ENCODE measurements around the gene TTYH3. TPM values are rescaled to one million over a fixed set of nuclear protein-coding genes. Genes with fewer than 3 reads are reported as not detected.

The TTYH3 gene
- total and polyA plus RNA-seq, 2 of the 13 experiments (the other 11 are each of a cell fraction or from before 2014, with no cell fraction given) = 26.3 to 50.0 TPM

GRCh38 chr7:2641406-2642393 is 9.9 kb downstream of the TTYH3 start:
- DNase-seq (ENCODE audit: low spot score) (peak; percentile 71), ATAC-seq (peak; percentile 64), FAIRE-seq (peak; percentile 50)
- Histone ChIP-seq H3K36me3 (replicated peaks in 1 of 2; ENCODE audit: control insufficient read depth in 1 of 2, insufficient read depth in 2 of 2, low read length in 2 of 2) (peaks cover 10 to 22% of the 10 kb centered on the region in 2 experiments; a peak in 3 of 5 replicates), H4K20me1 (ENCODE audit: insufficient read depth, low read length) (peaks cover 31% of the 10 kb centered on the region; the same call in 1 of the 2 replicates), H2AFZ (ENCODE audit: low read length) (no peak overlapping the region), H3K9ac (ENCODE audit: insufficient read depth, low read depth, low read length) (no peak overlapping the region), H3K9me3 (ENCODE audit: low read length) (no peaks in the 10 kb centered on the region), H3K27me3 (ENCODE audit: control insufficient read depth in 1 of 2, insufficient read depth in 2 of 2, low read length in 2 of 2) (no peaks in the 10 kb centered on the region), H3K79me2 (ENCODE audit: insufficient read depth, low read length) (peaks cover 56% of the 10 kb centered on the region), H3K4me3 (replicated peaks in 1 of 3; ENCODE audit: insufficient read depth in 1 of 3, low read depth in 2 of 3, low read length in 3 of 3) (peak overlapping the region in 1 of 3 experiments; percentile 28; a peak in 1 of 6 replicates), H3K4me1 (ENCODE audit: insufficient read depth, low read length) (peaks cover 67% of the 10 kb centered on the region), H3K4me2 (ENCODE audit: low read depth, low read length) (no peak overlapping the region; the same call in 1 of the 2 replicates), H3K27ac (ENCODE audit: extremely low read length, insufficient read depth, low read length) (peak overlapping the region; percentile 59)
- in situ Hi-C loops (cut with HindIII; ENCODE audit: extremely low pct_ligation_motif_present, low pct_unique_long_range_greater_than_20kb) = loop anchor here (10.0 kb wide), 1 partner anchor 77 kb away; no protein-coding TSS in a partner anchor
- WGBS (ENCODE audit: low lambda C conversion rate) = 79% methylated on average over 15 of the region's 39 CpGs
- intact Hi-C loops (cut with micrococcal nuclease; ENCODE audit: unreplicated experiment) = no loop called here
- BruUV-seq (replicated peaks) = no TSS peak
- ChIA-PET POLR2A (interaction anchor here (1.6 kb wide), 1 partner anchor 10 kb away, joined by 4 read pairs; the partner anchor contains the start of gene TTYH3), CTCF (ENCODE audit: low intra/inter-chr PET ratio, low total read pairs) (no interaction called here)
- TF ChIP-seq, protein P1, sequence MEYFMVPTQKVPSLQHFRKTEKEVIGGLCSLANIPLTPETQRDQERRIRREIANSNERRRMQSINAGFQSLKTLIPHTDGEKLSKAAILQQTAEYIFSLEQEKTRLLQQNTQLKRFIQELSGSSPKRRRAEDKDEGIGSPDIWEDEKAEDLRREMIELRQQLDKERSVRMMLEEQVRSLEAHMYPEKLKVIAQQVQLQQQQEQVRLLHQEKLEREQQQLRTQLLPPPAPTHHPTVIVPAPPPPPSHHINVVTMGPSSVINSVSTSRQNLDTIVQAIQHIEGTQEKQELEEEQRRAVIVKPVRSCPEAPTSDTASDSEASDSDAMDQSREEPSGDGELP (IDR thresholded peaks at IDR 0.05; ENCODE audit: borderline replicate concordance, low read depth) = peak; percentile 84; the same call in 1 of the 2 replicates
- TF ChIP-seq POGZ (CRISPR knock-in tag; IDR thresholded peaks at IDR 0.05) (no peak), MYPOP (CRISPR knock-in tag; IDR thresholded peaks at IDR 0.05) (no peak), ZNF674 (CRISPR knock-in tag; IDR thresholded peaks at IDR 0.05; ENCODE audit: low read depth) (no peak), KDM2A (CRISPR knock-in tag; IDR thresholded peaks at IDR 0.05; ENCODE audit: borderline replicate concordance, low read depth) (peak; percentile 65), ZNF567 (CRISPR knock-in tag; IDR thresholded peaks at IDR 0.05; ENCODE audit: borderline replicate concordance) (no peak), FOXM1 (CRISPR knock-in tag; IDR thresholded peaks at IDR 0.05) (no peak), SP140L (CRISPR knock-in tag; IDR thresholded peaks at IDR 0.05; ENCODE audit: borderline replicate concordance) (no peak), CBX2 (IDR thresholded peaks at IDR 0.05; ENCODE audit: low read depth, low read length) (no peak), CBX2 (CRISPR knock-in tag; IDR thresholded peaks at IDR 0.05; ENCODE audit: low read depth) (no peak), ZSCAN22 (CRISPR knock-in tag; IDR thresholded peaks at IDR 0.05) (no peak), ZZZ3 (CRISPR knock-in tag; IDR thresholded peaks at IDR 0.05; ENCODE audit: borderline replicate concordance) (no peak)
- TF ChIP-seq, protein P2, sequence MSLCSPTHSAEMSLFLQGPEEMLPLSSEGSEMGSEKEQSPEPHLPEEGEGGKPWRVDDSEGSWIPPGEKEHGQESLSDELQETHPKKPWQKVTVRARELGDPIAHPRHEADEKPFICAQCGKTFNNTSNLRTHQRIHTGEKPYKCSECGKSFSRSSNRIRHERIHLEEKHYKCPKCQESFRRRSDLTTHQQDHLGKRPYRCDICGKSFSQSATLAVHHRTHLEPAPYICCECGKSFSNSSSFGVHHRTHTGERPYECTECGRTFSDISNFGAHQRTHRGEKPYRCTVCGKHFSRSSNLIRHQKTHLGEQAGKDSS (CRISPR knock-in tag; IDR thresholded peaks at IDR 0.05; ENCODE audit: borderline replicate concordance, low read depth) = no peak
- TF ChIP-seq, protein P3, sequence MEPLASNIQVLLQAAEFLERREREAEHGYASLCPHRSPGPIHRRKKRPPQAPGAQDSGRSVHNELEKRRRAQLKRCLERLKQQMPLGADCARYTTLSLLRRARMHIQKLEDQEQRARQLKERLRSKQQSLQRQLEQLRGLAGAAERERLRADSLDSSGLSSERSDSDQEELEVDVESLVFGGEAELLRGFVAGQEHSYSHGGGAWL (CRISPR knock-in tag; IDR thresholded peaks at IDR 0.05) = peak; percentile 23; the same call in 1 of the 2 replicates
- TF ChIP-seq, protein P4, sequence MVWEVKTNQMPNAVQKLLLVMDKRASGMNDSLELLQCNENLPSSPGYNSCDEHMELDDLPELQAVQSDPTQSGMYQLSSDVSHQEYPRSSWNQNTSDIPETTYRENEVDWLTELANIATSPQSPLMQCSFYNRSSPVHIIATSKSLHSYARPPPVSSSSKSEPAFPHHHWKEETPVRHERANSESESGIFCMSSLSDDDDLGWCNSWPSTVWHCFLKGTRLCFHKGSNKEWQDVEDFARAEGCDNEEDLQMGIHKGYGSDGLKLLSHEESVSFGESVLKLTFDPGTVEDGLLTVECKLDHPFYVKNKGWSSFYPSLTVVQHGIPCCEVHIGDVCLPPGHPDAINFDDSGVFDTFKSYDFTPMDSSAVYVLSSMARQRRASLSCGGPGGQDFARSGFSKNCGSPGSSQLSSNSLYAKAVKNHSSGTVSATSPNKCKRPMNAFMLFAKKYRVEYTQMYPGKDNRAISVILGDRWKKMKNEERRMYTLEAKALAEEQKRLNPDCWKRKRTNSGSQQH (CRISPR knock-in tag; IDR thresholded peaks at IDR 0.05; ENCODE audit: low read depth) = no peak

All from HepG2 (cell line).